WI38 (cell line): ENCODE results near the gene RPP14.

ENCODE experiments used
- H3K4me3 ChIP-seq: 2 replicates; pipeline ENCODE4 v1.5.1; 2011; ENCODE audit warnings: low read depth, mild to moderate bottlenecking, control low read depth, low read length
- TF ChIP-seq, protein P1 (sequence below): IDR thresholded peaks from 2 replicates; pipeline ENCODE4 v1.5.1; 2012; ENCODE audit warnings: low read depth, mild to moderate bottlenecking, control low read depth, low read length

RPP14 gene

DNA sequence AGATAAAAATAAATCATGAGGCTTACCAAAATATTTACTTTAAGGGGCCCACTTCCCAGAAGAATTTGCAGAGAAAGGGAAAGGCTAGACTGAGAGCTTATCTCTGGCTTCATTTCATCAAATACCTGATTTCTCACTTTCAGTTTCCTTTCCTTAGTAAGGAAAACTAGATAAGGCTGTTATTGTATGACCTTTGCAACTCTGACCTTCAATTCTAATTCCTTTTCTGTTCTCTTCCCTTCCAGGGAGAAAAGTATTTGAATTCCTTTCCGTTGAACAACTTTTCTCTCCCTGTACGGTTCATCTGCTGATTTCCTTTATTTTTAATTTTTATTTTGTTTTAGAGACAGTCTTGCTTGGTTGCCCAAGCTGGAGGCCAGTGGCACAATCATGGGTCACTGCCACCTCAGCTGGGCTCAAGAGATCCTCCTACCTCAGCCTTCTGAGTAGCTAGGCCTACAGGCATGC is 19.5 kb downstream of the RPP14 start:
- TF ChIP-seq, protein P1, sequence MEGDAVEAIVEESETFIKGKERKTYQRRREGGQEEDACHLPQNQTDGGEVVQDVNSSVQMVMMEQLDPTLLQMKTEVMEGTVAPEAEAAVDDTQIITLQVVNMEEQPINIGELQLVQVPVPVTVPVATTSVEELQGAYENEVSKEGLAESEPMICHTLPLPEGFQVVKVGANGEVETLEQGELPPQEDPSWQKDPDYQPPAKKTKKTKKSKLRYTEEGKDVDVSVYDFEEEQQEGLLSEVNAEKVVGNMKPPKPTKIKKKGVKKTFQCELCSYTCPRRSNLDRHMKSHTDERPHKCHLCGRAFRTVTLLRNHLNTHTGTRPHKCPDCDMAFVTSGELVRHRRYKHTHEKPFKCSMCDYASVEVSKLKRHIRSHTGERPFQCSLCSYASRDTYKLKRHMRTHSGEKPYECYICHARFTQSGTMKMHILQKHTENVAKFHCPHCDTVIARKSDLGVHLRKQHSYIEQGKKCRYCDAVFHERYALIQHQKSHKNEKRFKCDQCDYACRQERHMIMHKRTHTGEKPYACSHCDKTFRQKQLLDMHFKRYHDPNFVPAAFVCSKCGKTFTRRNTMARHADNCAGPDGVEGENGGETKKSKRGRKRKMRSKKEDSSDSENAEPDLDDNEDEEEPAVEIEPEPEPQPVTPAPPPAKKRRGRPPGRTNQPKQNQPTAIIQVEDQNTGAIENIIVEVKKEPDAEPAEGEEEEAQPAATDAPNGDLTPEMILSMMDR: no peak
- no peak overlapping the region for H3K4me3 ChIP-seq

DNA sequence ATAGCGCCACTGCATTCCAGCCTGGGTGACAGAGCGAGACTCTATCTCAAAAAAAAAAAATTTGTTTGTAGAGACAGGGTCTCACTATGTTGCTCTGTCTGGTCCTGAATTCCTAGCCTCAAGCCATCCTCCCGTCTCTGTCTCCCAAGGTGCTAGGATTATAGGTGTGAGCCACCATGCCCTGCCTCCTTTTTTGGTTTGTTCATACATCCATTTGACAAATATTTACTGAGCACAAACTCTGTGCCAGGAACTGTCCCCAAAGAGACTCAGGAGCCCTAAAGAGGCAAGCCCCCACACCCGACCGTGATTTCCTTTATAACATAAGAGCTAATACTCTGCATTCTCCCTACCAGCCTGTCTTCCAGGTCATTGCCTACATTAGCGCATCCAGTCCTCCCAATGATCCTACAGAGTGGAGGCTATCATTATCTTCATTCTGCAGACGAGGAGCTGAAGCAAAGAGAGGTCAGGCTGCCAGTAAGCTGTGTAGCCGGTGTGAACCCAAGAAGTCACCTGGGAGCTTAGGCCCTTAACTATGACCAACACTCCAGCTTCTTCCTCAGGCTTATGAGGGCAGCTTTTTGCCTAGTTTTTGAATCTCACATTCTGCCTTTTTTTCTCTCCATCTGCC is 20.3 kb downstream of the RPP14 start:
- H3K4me3 ChIP-seq: no peak overlapping the region
- TF ChIP-seq, protein P1: no peak

DNA sequence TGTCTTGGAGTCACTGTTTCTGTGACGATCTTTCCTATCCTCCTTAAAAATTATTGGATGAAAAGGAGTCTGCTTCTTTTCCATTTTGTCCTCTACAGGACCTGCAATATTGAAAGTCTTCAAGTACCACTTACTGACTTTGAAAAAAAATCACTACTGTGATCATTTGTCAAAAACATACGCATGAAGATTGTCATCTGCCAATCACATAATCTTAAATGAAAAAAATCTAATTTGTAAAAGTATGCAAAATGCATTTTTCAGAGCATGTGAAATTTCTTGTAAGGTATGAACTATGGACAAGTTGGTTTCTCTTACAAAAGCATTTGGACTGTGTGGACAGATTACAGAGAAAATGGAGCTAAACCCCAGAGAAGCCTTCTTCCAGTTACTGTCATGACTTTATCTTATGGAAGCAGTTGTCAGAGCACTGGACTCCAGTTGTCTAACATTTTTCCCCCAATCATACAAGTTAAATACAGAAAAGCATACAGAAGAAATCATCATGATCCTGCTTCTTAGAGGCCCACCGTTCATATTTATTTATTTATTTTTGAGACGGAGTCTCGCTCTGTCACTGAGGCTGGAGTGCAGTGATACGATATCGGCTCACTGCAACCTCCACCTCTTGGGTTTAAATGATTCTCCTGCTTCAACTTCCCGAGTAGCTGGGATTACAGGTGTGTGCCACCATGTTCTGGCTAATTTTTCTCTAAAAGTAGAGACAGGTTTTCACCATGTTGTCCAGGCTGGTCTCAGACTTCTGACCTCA is 23.3 kb downstream of the RPP14 start:
- TF ChIP-seq, protein P1: no peak
- no peak overlapping the region for H3K4me3 ChIP-seq

DNA sequence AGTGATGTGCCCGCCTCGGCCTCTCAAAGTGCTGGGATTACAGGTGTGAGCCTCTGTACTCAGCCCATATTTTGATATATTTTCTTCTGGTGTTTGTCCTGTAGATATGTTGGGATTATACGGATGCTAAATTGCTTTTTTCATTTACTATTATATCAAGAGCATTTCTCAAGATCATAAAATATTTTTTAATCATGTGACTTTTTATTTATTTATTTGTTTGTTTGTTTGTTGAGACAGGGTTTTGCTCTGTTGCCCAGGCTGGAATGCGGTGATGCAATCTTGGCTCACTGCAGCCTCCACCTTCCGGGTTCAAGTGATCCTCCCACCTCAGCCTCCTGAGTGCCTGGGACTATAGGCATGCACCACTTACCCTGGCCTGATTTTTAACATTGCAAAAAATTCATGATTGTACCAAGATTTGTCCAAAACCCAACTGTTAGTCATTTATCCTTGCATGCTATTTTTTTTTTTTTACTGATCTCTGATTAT is 23.9 kb downstream of the RPP14 start:
- H3K4me3 ChIP-seq: no peak overlapping the region
- TF ChIP-seq, protein P1: no peak

DNA sequence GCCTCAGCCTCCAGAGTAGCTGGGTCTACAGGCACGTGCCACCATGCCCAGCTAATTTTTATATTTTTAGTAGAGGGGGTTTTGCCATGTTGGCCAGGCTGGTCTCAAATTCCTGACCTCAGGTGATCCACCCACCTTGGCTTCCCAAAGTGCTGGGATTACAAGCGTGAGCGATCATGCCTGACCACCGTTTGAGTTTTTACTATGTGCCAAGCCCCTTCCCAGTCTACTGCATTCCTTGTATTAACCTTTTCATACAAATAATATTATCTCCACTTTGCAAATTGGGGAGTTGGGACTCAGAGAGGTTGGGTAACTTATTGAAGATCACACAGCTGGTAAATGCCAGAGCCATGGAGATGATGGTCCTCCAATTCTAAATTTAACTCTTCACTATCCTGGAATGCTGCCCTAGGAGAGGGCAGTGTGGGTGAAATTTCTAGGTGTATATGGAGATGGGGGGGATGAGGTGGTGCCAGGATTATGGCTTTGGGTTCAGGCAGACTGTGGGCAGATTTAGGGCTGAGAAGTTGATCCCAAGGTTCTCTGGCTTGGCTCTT is 25.6 kb downstream of the RPP14 start:
- H3K4me3 ChIP-seq: no peak overlapping the region
- TF ChIP-seq, protein P1: no peak

DNA sequence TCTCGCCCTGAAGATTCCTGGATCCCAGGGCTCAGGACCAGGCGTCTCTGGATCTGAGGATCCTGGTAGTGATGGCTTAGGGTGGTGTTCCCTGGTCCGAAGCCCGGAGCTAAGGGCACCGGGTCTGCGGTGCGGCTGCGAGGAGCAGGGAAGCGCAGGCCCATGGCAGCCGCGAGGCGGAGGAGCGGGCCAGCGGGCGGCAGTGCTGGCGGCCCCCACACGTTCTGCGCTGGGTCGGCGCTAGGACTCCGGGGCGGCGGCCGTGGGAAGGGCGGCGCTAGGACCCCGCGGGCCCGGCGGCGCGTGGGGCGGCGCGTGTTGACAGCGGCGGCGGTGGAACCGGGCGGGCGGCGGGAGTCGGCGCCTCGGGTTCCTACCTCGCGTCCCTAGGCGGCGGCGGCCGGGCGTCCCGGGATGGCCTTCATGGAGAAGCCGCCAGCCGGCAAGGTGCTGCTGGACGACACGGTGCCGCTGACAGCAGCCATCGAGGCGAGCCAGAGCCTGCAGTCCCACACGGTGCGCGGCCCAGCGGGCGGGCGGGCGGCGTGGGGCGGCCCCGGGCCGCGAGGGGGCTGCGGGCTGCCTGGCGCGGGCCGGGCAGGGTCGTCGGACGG is 26.6 kb downstream of the RPP14 start, which contains the start of gene PXK:
PXK (plus strand) TSS at position 318 of the 614 bp plus-strand sequence; CDS start at position 415, 97 bp downstream.
- TF ChIP-seq, protein P1: peak; percentile 12; the same call in 1 of the 2 replicates
- peak within 1 kb of the TSS; percentile 74 for H3K4me3 ChIP-seq
